ENCODE data around the gene RTP5.
"Not testable (repeated sequence)": the region's sequence is repeated elsewhere in the genome, so short reads cannot be mapped to it uniquely, and the experiment has no call there.

The RTP5 gene

GRCh38 chr2:241904011-241904718, 34.6 kb downstream of the RTP5 start:
- DNase-seq: no peak

GRCh38 chr2:241904791-241905710, 35.5 kb downstream of the RTP5 start:
- DNase-seq: no peak

GRCh38 chr2:241905716-241906377, 36.3 kb downstream of the RTP5 start:
- DNase-seq: no peak

- DNase-seq: not testable (repeated sequence)
Measured at GRCh38 chr2:241906378-241906770, 36.8 kb downstream of the RTP5 start.

- DNase-seq: no peak
Measured at GRCh38 chr2:241906826-241907570, 37.5 kb downstream of the RTP5 start.

- DNase-seq: not testable (repeated sequence)
Measured at GRCh38 chr2:241907831-241908230, 38.3 kb downstream of the RTP5 start.

GRCh38 chr2:241908686-241909420, 39.3 kb downstream of the RTP5 start:
- DNase-seq: no peak

GRCh38 chr2:241909769-241910168, 40.2 kb downstream of the RTP5 start:
- DNase-seq: no peak

GRCh38 chr2:241910604-241911520, 41.3 kb downstream of the RTP5 start:
- DNase-seq: no peak

- DNase-seq: no peak
Measured at GRCh38 chr2:241911551-241911950, 42.0 kb downstream of the RTP5 start.

GRCh38 chr2:241912021-241912555, 42.6 kb downstream of the RTP5 start:
- no peak for DNase-seq

- no peak for DNase-seq
Measured at GRCh38 chr2:241913703-241914102, 44.2 kb downstream of the RTP5 start.

GRCh38 chr2:241914542-241914941, 45.0 kb downstream of the RTP5 start:
- DNase-seq: no peak

GRCh38 chr2:241921631-241922030, 52.1 kb downstream of the RTP5 start:
- DNase-seq: not testable (repeated sequence)

- no peak for DNase-seq
Measured at GRCh38 chr2:241922411-241922810, 52.9 kb downstream of the RTP5 start.

GRCh38 chr2:241922816-241923601, 53.5 kb downstream of the RTP5 start:
- not testable (repeated sequence) for DNase-seq

Data from stimulated activated CD4-positive, alpha-beta T cell treated with anti-CD3 and anti-CD28 coated beads, Interleukin-12 subunit alpha, Interleukin-12 subunit beta, amount 100 ng/mL, for 4 hours (primary cell).